Lower leg skin (tissue), 3 donors: ENCODE results near the gene SLC25A29.

Source experiments
- POLR2A ChIP-seq, 2 donors: fragments of 450-650 bp; IDR thresholded peaks; one replicate each; pipeline ENCODE4 v1.6.1; 2016 to 2017; ENCODE audit warnings: antibody characterized with exemption in 2 of 2, mild to moderate bottlenecking in 1 of 2, moderate library complexity in 1 of 2
- TF ChIP-seq, protein P1 (sequence below), 3 donors: fragments of 450-650 bp; IDR thresholded peaks; one replicate each; pipeline ENCODE4 v1.5.1; 2016; ENCODE audit warnings: antibody characterized with exemption in 3 of 3, mild to moderate bottlenecking in 3 of 3, moderate library complexity in 2 of 3

DNA sequence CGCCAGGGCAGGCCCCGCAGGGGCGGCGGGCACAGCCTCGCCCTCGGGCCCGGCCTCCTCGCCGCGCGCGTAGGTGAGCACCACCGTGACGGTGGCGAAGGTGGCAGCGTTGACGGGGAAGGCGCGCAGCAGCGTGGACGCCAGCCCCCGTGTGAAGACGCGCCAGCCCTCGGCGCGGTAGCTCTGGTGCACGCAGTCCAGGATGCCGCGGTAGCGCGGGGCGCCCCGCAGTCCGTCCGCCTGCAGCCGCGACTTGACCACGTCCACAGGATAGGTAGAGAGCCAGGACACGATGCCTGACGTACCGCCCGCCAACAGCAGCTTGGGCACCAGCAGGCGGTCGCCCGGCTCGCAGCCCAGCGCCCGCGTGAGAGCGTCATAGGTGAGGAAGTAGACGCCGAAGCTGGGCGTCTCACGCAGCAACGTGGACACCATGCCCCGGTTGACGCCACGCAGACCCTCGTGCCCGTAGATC lies 13.9 kb downstream of the SLC25A29 start:
- TF ChIP-seq, protein P1, sequence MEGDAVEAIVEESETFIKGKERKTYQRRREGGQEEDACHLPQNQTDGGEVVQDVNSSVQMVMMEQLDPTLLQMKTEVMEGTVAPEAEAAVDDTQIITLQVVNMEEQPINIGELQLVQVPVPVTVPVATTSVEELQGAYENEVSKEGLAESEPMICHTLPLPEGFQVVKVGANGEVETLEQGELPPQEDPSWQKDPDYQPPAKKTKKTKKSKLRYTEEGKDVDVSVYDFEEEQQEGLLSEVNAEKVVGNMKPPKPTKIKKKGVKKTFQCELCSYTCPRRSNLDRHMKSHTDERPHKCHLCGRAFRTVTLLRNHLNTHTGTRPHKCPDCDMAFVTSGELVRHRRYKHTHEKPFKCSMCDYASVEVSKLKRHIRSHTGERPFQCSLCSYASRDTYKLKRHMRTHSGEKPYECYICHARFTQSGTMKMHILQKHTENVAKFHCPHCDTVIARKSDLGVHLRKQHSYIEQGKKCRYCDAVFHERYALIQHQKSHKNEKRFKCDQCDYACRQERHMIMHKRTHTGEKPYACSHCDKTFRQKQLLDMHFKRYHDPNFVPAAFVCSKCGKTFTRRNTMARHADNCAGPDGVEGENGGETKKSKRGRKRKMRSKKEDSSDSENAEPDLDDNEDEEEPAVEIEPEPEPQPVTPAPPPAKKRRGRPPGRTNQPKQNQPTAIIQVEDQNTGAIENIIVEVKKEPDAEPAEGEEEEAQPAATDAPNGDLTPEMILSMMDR (IDR thresholded peaks at IDR 0.05) = no peak
- no peak for TF ChIP-seq POLR2A (IDR thresholded peaks at IDR 0.05)
